HTR-8/SVneo (cell line): Measurements from ENCODE around the gene MCM9.
A peak's percentile ranks its signal among the peaks of the same experiment; 100 is the strongest.
"Not testable (repeated sequence)": the region's sequence is repeated elsewhere in the genome, so short reads cannot be mapped to it uniquely, and the experiment has no call there.

Experiments
- DNase-seq: peaks from one replicate; pipeline ENCODE4 v3.0.0; 2011; ENCODE audit warnings: low spot score, mixed read lengths; ENCODE audit not compliant: insufficient read length
- FAIRE-seq: peaks from 2 replicates; lab custom pipeline; 2011; peaks lifted over from hg19 to GRCh38; lab: Jason Lieb, UNC

MCM9 gene

GRCh38 chr6:118780668-118781067 lies 154.3 kb downstream of the MCM9 start:
- no peak for FAIRE-seq
- no peak for DNase-seq

GRCh38 chr6:118776607-118777549 lies 158.1 kb downstream of the MCM9 start:
- peak; percentile 74 for DNase-seq
- FAIRE-seq = peak; percentile 58

GRCh38 chr6:118775381-118775780 lies 159.6 kb downstream of the MCM9 start:
- DNase-seq = no peak
- FAIRE-seq = no peak

GRCh38 chr6:118774581-118774980 lies 160.4 kb downstream of the MCM9 start:
- FAIRE-seq = no peak
- DNase-seq = no peak

- no peak for FAIRE-seq
- no peak for DNase-seq
Measured at GRCh38 chr6:118772886-118773285, 162.1 kb downstream of the MCM9 start.

GRCh38 chr6:118771253-118771652 lies 163.7 kb downstream of the MCM9 start:
- DNase-seq (no peak), FAIRE-seq (no peak)

- FAIRE-seq = no peak
- DNase-seq = no peak
Measured at GRCh38 chr6:118770835-118771234, 164.1 kb downstream of the MCM9 start.

GRCh38 chr6:118770112-118770788 lies 164.7 kb downstream of the MCM9 start:
- no peak for FAIRE-seq
- DNase-seq = no peak

- FAIRE-seq (no peak), DNase-seq (no peak)
Measured at GRCh38 chr6:118768904-118769325, 166.0 kb downstream of the MCM9 start.

- no peak for FAIRE-seq
- DNase-seq = no peak
Measured at GRCh38 chr6:118768441-118768840, 166.5 kb downstream of the MCM9 start.

GRCh38 chr6:118765316-118765715 lies 169.6 kb downstream of the MCM9 start:
- DNase-seq, FAIRE-seq: not testable (repeated sequence)

GRCh38 chr6:118764766-118765165 lies 170.2 kb downstream of the MCM9 start:
- FAIRE-seq = no peak
- DNase-seq = no peak
